ENCODE data around the gene LYSMD4.

DNA sequence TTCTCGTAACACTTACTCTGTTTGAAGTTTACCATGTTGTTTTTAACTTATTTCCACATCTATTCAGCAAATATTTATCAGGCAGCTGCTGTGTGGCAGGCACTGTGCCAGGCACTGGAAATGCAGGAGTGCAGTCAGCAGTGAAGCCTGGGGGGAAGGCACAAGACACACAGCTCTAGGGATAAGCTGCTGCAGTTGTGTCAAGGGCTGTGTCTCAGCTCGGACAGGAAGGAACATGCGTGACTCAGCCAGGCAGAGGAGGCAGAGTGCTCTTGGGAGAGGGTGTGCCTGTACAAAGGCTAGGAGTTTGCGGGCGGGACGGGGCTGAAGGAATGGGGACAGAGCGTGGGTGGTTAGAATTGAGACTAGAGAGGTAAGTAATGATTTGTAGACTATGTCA is 24.7 kb downstream of the LYSMD4 start:
- TF ChIP-seq, protein P1, sequence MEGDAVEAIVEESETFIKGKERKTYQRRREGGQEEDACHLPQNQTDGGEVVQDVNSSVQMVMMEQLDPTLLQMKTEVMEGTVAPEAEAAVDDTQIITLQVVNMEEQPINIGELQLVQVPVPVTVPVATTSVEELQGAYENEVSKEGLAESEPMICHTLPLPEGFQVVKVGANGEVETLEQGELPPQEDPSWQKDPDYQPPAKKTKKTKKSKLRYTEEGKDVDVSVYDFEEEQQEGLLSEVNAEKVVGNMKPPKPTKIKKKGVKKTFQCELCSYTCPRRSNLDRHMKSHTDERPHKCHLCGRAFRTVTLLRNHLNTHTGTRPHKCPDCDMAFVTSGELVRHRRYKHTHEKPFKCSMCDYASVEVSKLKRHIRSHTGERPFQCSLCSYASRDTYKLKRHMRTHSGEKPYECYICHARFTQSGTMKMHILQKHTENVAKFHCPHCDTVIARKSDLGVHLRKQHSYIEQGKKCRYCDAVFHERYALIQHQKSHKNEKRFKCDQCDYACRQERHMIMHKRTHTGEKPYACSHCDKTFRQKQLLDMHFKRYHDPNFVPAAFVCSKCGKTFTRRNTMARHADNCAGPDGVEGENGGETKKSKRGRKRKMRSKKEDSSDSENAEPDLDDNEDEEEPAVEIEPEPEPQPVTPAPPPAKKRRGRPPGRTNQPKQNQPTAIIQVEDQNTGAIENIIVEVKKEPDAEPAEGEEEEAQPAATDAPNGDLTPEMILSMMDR (IDR thresholded peaks at IDR 0.05): no peak
- peak; percentile 19 to 64 (median 25) for TF ChIP-seq POLR2AphosphoS5 (IDR thresholded peaks at IDR 0.05)
- TF ChIP-seq POLR2A (IDR thresholded peaks at IDR 0.05): no peak

All from breast epithelium (tissue), 3 donors.